Measurements from ENCODE around the gene SARDH.

DNA sequence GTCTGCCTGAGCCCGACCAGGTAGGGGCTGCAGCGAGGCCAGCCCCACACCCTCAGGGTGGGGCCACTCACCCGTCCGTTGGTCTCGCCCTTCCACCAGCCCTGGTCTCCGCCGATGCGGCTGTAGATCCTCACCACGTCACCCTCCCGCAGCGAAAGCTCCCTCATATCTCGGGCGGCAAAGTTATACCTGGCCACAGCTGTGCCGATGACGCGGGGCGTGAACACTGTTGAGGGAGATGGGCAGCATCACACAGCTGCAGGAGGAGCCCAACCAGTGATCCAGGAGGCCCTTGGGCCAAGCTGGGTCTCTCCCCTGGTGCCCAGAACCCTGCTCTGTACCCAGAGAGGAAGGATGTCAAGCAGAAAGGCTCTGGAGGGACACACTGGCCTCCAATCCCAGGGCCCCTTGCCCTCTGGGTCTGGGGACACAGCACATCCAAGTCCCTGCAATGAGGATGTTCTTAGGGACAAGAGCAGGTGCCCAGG lies 30.3 kb upstream of the SARDH start:
- TF ChIP-seq, protein P1, sequence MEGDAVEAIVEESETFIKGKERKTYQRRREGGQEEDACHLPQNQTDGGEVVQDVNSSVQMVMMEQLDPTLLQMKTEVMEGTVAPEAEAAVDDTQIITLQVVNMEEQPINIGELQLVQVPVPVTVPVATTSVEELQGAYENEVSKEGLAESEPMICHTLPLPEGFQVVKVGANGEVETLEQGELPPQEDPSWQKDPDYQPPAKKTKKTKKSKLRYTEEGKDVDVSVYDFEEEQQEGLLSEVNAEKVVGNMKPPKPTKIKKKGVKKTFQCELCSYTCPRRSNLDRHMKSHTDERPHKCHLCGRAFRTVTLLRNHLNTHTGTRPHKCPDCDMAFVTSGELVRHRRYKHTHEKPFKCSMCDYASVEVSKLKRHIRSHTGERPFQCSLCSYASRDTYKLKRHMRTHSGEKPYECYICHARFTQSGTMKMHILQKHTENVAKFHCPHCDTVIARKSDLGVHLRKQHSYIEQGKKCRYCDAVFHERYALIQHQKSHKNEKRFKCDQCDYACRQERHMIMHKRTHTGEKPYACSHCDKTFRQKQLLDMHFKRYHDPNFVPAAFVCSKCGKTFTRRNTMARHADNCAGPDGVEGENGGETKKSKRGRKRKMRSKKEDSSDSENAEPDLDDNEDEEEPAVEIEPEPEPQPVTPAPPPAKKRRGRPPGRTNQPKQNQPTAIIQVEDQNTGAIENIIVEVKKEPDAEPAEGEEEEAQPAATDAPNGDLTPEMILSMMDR (optimal IDR thresholded peaks at IDR 0.05 in 1 of 3, IDR thresholded peaks at IDR 0.05 in 1 of 3, conservative IDR thresholded peaks at IDR 0.05 in 1 of 3; ENCODE audit: extremely low read depth in 1 of 3, insufficient read depth in 2 of 3, low read length in 3 of 3): no peak
- no peak for TF ChIP-seq EZH2 (IDR thresholded peaks at IDR 0.05; ENCODE audit: low read length)

Measured in keratinocyte (primary cell).